Sigmoid colon (tissue), 7 donors: ENCODE measurements around the gene WDR4. TPM values are rescaled to one million over a fixed set of nuclear protein-coding genes. Genes with fewer than 3 reads are reported as not detected.
A peak's percentile ranks its signal among the peaks of the same experiment; 100 is the strongest.

Experiments used
- DNase-seq: peaks from one replicate; pipeline ENCODE4 v3.0.0-alpha.2; 2019
- H3K27ac ChIP-seq, 4 donors: fragments of 200-600 bp; sonication (generic); one replicate each; pipeline ENCODE4 v1.5.1; 2016 to 2019; ENCODE audit warnings: mild to moderate bottlenecking in 1 of 4
- H3K27me3 ChIP-seq, 3 donors: fragments of 200-600 bp; sonication (generic); one replicate each; pipeline ENCODE4 v1.5.1; 2019; ENCODE audit warnings: mild to moderate bottlenecking in 1 of 3
- H3K36me3 ChIP-seq, 4 donors: fragments of 200-600 bp; sonication (generic); one replicate each; pipeline ENCODE4 v1.5.1; 2016 to 2019
- H3K4me1 ChIP-seq, 4 donors: fragments of 200-600 bp; sonication (generic); one replicate each; pipeline ENCODE4 v1.5.1; 2017 to 2019
- H3K4me3 ChIP-seq, 4 donors: fragments of 200-600 bp; sonication (generic); one replicate each; pipeline ENCODE4 v1.5.1; 2017 to 2019; ENCODE audit warnings: mild to moderate bottlenecking in 2 of 4, moderate library complexity in 1 of 4
- H3K9me3 ChIP-seq, 4 donors: fragments of 200-600 bp in 3 of 4; sonication (generic) in 3 of 4; one replicate each; pipeline versions ENCODE4 v1.5.1 to v1.6.1; 2013 to 2019
- CTCF ChIP-seq, 4 experiments: fragments of 450-650 bp in 3 of 4; fragments of 200-600 bp in 1 of 4; IDR thresholded peaks; one replicate each; pipeline ENCODE4 v1.5.1; 2016 to 2019; ENCODE audit warnings: antibody characterized with exemption in 4 of 4, mild to moderate bottlenecking in 3 of 4, moderate library complexity in 2 of 4
- EP300 ChIP-seq, 4 donors: sonication (generic); formaldehyde crosslinking; IDR thresholded peaks; one replicate each; pipeline ENCODE4 v1.6.1; 2017; ENCODE audit warnings: antibody characterized with exemption in 4 of 4
- POLR2A ChIP-seq, 2 donors: fragments of 450-650 bp; IDR thresholded peaks; one replicate each; pipeline ENCODE4 v1.6.1; 2016; ENCODE audit warnings: antibody characterized with exemption in 2 of 2, mild to moderate bottlenecking in 2 of 2, moderate library complexity in 2 of 2
- POLR2AphosphoS5 ChIP-seq, 4 donors: sonication (generic); formaldehyde crosslinking; IDR thresholded peaks; one replicate each; pipeline ENCODE4 v1.6.1; 2017; ENCODE audit warnings: antibody characterized with exemption in 4 of 4
- WGBS, 2 donors: extraction: QIAGEN DNeasy Blood & Tissue Kit; methylation state at CpG; one replicate each; pipeline ENCODE4 v1.1.7; 2013; 5-methylcytosine and 5-hydroxymethylcytosine counted together
- intact Hi-C: fragments of 100-400 bp; cut with DNase I; formaldehyde crosslinking; loops from one replicate; pipeline ENCODE4 v1.15.1; 2023
- polyA plus RNA-seq, 3 donors: library from polyadenylated mRNA; stranded (reverse); fragments of 200-250 nt; gene quantifications; one replicate each; pipeline ENCODE4 v1.2.3, GENCODE V29; 2013
- total RNA-seq, 4 donors: library from RNA; depleted of rRNA; stranded (reverse); fragments of >200 nt; gene quantifications; one replicate each; pipeline ENCODE4 v1.1.0, GENCODE V29; 2016
- donor health status: healthy with polysubstance abuse.
- donor health status: Bipolar disorder and iron deficiency.
- donor health status: healthy.

The WDR4 gene
- total and polyA plus RNA-seq, 7 donors: 2.8 to 23.5 (median 4.2) TPM

- Histone ChIP-seq H3K27ac (no peak overlapping the region), H3K27me3 (no peaks in the 10 kb centered on the region), H3K36me3 (no peaks in the 10 kb centered on the region), H3K4me1 (peaks cover 0 to 14% (median 9%) of the 10 kb centered on the region in 4 donors), H3K4me3 (peak overlapping the region in 2 of 4 donors; percentile 14 to 24), H3K9me3 (no peaks in the 10 kb centered on the region)
- peak; percentile 39 to 60 (median 52) for TF ChIP-seq POLR2AphosphoS5 (IDR thresholded peaks at IDR 0.05)
- TF ChIP-seq EP300 (IDR thresholded peaks at IDR 0.05): no peak
- TF ChIP-seq POLR2A (IDR thresholded peaks at IDR 0.05): no peak
- TF ChIP-seq CTCF (IDR thresholded peaks at IDR 0.05): peak; percentile 75 to 94 (median 88)
- intact Hi-C loops: no loop called here
- WGBS, 2 donors: 21 to 30% methylated on average over 18 of the region's 18 CpGs
- peak; percentile 90 for DNase-seq
Measured at GRCh38 chr21:42923553-42924432, 44.5 kb upstream of the WDR4 start.

GRCh38 chr21:42922918-42923317 lies 43.6 kb upstream of the WDR4 start:
- H3K36me3 ChIP-seq: no peaks in the 10 kb centered on the region
- intact Hi-C loops: no loop called here
- 88 to 93% methylated on average over 18 of the region's 18 CpGs for WGBS, 2 donors
- no peak overlapping the region for H3K27ac ChIP-seq
- no peak overlapping the region for H3K4me3 ChIP-seq
- no peak for DNase-seq
- no peaks in the 10 kb centered on the region for H3K9me3 ChIP-seq
- TF ChIP-seq POLR2AphosphoS5 (IDR thresholded peaks at IDR 0.05) (no peak), CTCF (IDR thresholded peaks at IDR 0.05) (no peak), POLR2A (IDR thresholded peaks at IDR 0.05) (no peak), EP300 (IDR thresholded peaks at IDR 0.05) (no peak)
- peaks cover 0 to 14% (median 9%) of the 10 kb centered on the region in 4 donors for H3K4me1 ChIP-seq
- no peaks in the 10 kb centered on the region for H3K27me3 ChIP-seq

- TF ChIP-seq POLR2A (IDR thresholded peaks at IDR 0.05): no peak
- TF ChIP-seq POLR2AphosphoS5 (IDR thresholded peaks at IDR 0.05): no peak
- no peak for TF ChIP-seq CTCF (IDR thresholded peaks at IDR 0.05)
- no peak for TF ChIP-seq EP300 (IDR thresholded peaks at IDR 0.05)
- WGBS, 2 donors: 62 to 84% methylated on average over 4 of the region's 4 CpGs
- Histone ChIP-seq H3K9me3 (no peaks in the 10 kb centered on the region), H3K27me3 (no peaks in the 10 kb centered on the region), H3K4me1 (peaks cover 0 to 14% (median 9%) of the 10 kb centered on the region in 4 donors), H3K4me3 (no peak overlapping the region), H3K36me3 (no peaks in the 10 kb centered on the region), H3K27ac (no peak overlapping the region)
- intact Hi-C loops: no loop called here
- no peak for DNase-seq
Measured at GRCh38 chr21:42921927-42922326, 42.6 kb upstream of the WDR4 start.

- Histone ChIP-seq H3K9me3 (no peaks in the 10 kb centered on the region), H3K4me3 (no peak overlapping the region), H3K4me1 (peaks cover 0 to 4% (median 0%) of the 10 kb centered on the region in 4 donors), H3K27me3 (no peaks in the 10 kb centered on the region), H3K27ac (no peak overlapping the region), H3K36me3 (no peaks in the 10 kb centered on the region)
- DNase-seq: no peak
- no peak for TF ChIP-seq EP300 (IDR thresholded peaks at IDR 0.05)
- no peak for TF ChIP-seq CTCF (IDR thresholded peaks at IDR 0.05)
- TF ChIP-seq POLR2A (IDR thresholded peaks at IDR 0.05): no peak
- no peak for TF ChIP-seq POLR2AphosphoS5 (IDR thresholded peaks at IDR 0.05)
- intact Hi-C loops: loop anchor here (10.0 kb wide), 1 partner anchor 47 kb away; no protein-coding TSS in a partner anchor
- WGBS, 2 donors: 96% methylated on average over 6 of the region's 6 CpGs
Measured at GRCh38 chr21:42918291-42918690, 39.0 kb upstream of the WDR4 start.
